Naive thymus-derived CD8-positive, alpha-beta T cell (primary cell): ENCODE measurements around the gene NFU1. TPM values are rescaled to one million over a fixed set of nuclear protein-coding genes. Genes with fewer than 3 reads are reported as not detected.
"Not testable (repeated sequence)": the region's sequence is repeated elsewhere in the genome, so short reads cannot be mapped to it uniquely, and the experiment has no call there.

ENCODE experiments used
- ATAC-seq, 2 donors: fragments of 150-1000 bp; cut with Tn5 transposase in 1 of 2; sonication (Bioruptor Pico), chemical (Tn5 transposase) in 1 of 2; 1 replicate in 1 of 2; 2 replicates in 1 of 2; pipeline ENCODE4 v1.10.0; 2021; ENCODE audit warnings: mild to moderate bottlenecking in 2 of 2, moderate library complexity in 2 of 2
- POLR2A ChIA-PET: fragments of 350-600 bp; sonication (Branson Sonifier 250); formaldehyde crosslinking; loops from one replicate; lab custom pipeline; 2021; ENCODE audit warnings: antibody characterized with exemption; lab: Charles Lee
- DNase-seq, 10 donors: peaks; one replicate each; pipeline versions ENCODE4 v3.0.0 to v3.0.0-alpha.2; 2020 to 2022
- H3K27ac Mint-ChIP-seq, 10 donors: one replicate each; pipeline ENCODE4 v1.8.0; 2020 to 2022; ENCODE audit warnings: mild to moderate bottlenecking in 10 of 10, mixed read lengths in 10 of 10, moderate library complexity in 4 of 10, inconsistent platforms in 1 of 10
- H3K27me3 Mint-ChIP-seq, 5 donors: one replicate each; pipeline ENCODE4 v1.8.0; 2021 to 2022; ENCODE audit warnings: mixed read lengths in 5 of 5
- H3K36me3 Mint-ChIP-seq, 3 donors: one replicate each; pipeline ENCODE4 v1.8.0; 2020 to 2022; ENCODE audit warnings: mixed read lengths in 3 of 3, mild to moderate bottlenecking in 2 of 3, inconsistent platforms in 1 of 3
- H3K4me1 Mint-ChIP-seq, 4 donors: one replicate each; pipeline ENCODE4 v1.8.0; 2021 to 2022; ENCODE audit warnings: mixed read lengths in 4 of 4
- H3K4me3 Mint-ChIP-seq, 10 donors: one replicate each; pipeline ENCODE4 v1.8.0; 2020 to 2022; ENCODE audit warnings: mild to moderate bottlenecking in 10 of 10, mixed read lengths in 10 of 10, moderate library complexity in 6 of 10, inconsistent platforms in 1 of 10
- H3K9me3 Mint-ChIP-seq, 9 donors: one replicate each; pipeline ENCODE4 v1.8.0; 2020 to 2022; ENCODE audit warnings: mixed read lengths in 9 of 9, mild to moderate bottlenecking in 3 of 9, inconsistent platforms in 1 of 9, moderate library complexity in 1 of 9
- polyA plus RNA-seq, 3 donors: library from polyadenylated mRNA; unstranded; fragments of 300-500 nt; fragmentation: Illumina TruSeq; gene quantifications; one replicate each; pipeline ENCODE4 v1.2.3, GENCODE V29; 2021
- total RNA-seq, 8 experiments: library from RNA in 2 of 8; stranded (reverse) in 2 of 8; gene quantifications; one replicate each; pipeline ENCODE4 v1.2.3 and lab custom pipeline; 2021 to 2026

Gene NFU1
- total and polyA plus RNA-seq, 5 experiments from 2014 or later: 29.6 to 96.9 (median 78.6) TPM

DNA sequence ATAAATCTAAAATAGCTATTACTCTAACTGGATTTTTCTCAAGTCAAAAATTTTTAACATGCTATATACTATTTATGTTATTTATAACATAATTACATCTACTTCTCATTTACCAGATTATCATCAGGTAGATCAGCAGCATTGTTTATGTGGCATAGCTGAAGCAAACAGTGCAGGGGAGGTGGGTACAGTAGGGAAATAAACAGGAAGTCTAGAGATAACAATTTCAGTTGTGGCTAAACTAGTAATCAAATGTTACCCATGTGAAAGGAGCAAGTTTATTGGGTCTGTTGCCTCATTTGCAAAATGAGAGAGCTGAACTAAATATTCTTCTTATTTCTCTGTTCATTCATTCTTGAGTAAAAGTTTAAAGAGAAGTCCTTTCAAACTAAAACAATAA lies 77.9 kb downstream of the NFU1 start:
- Mint-ChIP-seq H3K9me3 (no peaks in the 10 kb centered on the region), H3K27me3 (no peaks in the 10 kb centered on the region), H3K36me3 (peaks cover 6 to 82% (median 31%) of the 10 kb centered on the region in 3 donors), H3K27ac (no peak overlapping the region), H3K4me3 (no peak overlapping the region), H3K4me1 (no peaks in the 10 kb centered on the region)
- POLR2A ChIA-PET: no interaction called here
- DNase-seq: no peak
- ATAC-seq: no peak

DNA sequence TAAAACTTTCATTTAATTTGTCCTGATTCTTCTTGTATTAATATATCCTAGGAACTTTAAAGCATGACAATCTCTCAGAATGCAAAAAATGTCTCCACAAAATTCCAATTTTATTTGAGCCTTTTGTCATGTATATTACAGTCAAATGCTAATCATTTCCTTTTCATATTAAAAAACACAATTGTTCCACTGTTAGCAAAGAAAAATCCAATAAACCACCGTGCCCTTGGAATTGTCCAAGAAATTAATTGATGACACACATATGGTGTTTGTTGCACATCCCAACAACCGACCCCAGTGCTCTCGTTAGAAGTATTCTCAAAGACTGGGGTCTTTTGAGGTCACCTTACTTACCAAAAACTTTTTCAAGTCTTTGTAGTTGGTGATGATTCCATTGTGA lies 78.3 kb downstream of the NFU1 start:
- Mint-ChIP-seq H3K27ac (no peak overlapping the region), H3K4me1 (peaks cover 0 to 1% (median 0%) of the 10 kb centered on the region in 4 donors), H3K27me3 (no peaks in the 10 kb centered on the region), H3K9me3 (no peaks in the 10 kb centered on the region), H3K4me3 (no peak overlapping the region), H3K36me3 (peaks cover 11 to 85% (median 33%) of the 10 kb centered on the region in 3 donors)
- POLR2A ChIA-PET: no interaction called here
- DNase-seq: no peak
- ATAC-seq: no peak

- Mint-ChIP-seq H3K36me3 (peaks cover 11 to 82% (median 33%) of the 10 kb centered on the region in 3 donors), H3K27me3 (no peaks in the 10 kb centered on the region), H3K4me3 (no peak overlapping the region), H3K27ac (peak overlapping the region in 1 of 10 donors; percentile 24), H3K9me3 (no peaks in the 10 kb centered on the region), H3K4me1 (peaks cover 0 to 1% (median 0%) of the 10 kb centered on the region in 4 donors)
- DNase-seq (no peak), ATAC-seq (no peak)
- POLR2A ChIA-PET: no interaction called here
These were observed 80.8 kb downstream of the NFU1 start for GRCh38 chr2:69356471-69356870.

DNA sequence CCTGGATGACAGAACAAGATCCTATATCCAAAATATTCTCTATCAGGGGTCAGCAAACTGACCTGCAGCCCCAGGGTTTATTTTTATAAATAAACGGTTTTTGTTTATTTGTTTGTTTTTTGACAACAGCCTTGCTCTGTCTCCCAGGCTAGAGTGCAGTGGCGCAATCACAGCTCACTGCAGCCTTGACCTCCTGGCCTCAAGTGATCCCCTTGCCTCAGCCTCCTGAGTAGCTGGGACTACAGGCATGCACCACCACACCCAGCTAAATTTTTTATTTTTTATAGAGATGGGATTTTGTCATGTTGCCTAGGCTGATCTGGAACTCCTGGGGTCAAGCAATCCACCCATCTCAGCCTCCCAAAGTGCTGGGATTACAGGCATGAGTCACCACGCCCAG lies 82.3 kb downstream of the NFU1 start:
- DNase-seq, H3K27me3 Mint-ChIP-seq, H3K4me1 Mint-ChIP-seq, H3K9me3 Mint-ChIP-seq, POLR2A ChIA-PET, ATAC-seq, H3K27ac Mint-ChIP-seq, H3K4me3 Mint-ChIP-seq: not testable (repeated sequence)
- H3K36me3 Mint-ChIP-seq: peaks cover 11 to 81% (median 30%) of the 10 kb centered on the region in 3 donors

GRCh38 chr2:69353360-69353759 lies 83.9 kb downstream of the NFU1 start:
- H3K27ac Mint-ChIP-seq: peak overlapping the region in 1 of 10 donors; percentile 28
- no peak for ATAC-seq
- H3K4me1 Mint-ChIP-seq: peaks cover 0 to 1% (median 0%) of the 10 kb centered on the region in 4 donors
- POLR2A ChIA-PET: no interaction called here
- H3K9me3 Mint-ChIP-seq: no peaks in the 10 kb centered on the region
- H3K36me3 Mint-ChIP-seq: peaks cover 18 to 83% (median 38%) of the 10 kb centered on the region in 3 donors
- H3K27me3 Mint-ChIP-seq: no peaks in the 10 kb centered on the region
- no peak for DNase-seq
- H3K4me3 Mint-ChIP-seq: no peak overlapping the region

- Mint-ChIP-seq H3K9me3 (no peaks in the 10 kb centered on the region), H3K36me3 (peaks cover 7 to 80% (median 27%) of the 10 kb centered on the region in 3 donors), H3K4me3 (no peak overlapping the region), H3K27me3 (no peaks in the 10 kb centered on the region), H3K27ac (no peak overlapping the region), H3K4me1 (no peaks in the 10 kb centered on the region)
- POLR2A ChIA-PET: no interaction called here
- no peak for DNase-seq
- ATAC-seq: no peak
These were observed 88.5 kb downstream of the NFU1 start for GRCh38 chr2:69348781-69349180.

Other genes starting within 250 kb of the NFU1 start
- 10 to 100 TPM; 16.9 to 20.2 TPM for gene GFPT1, start 50.2 kb downstream of the NFU1 start, total RNA-seq
- gene GFPT1, start 50.2 kb downstream of the NFU1 start, polyA plus RNA-seq: 10 to 100 TPM in 1 of 3 donors, 1 to 10 TPM in 2; 6.2 to 12.1 (median 7.6) TPM
- gene AAK1, start 206.3 kb upstream of the NFU1 start, total RNA-seq: 100 to 1,000 TPM; 216 to 222 TPM
- 100 to 1,000 TPM in 1 of 3 donors, 10 to 100 TPM in 2; 59.8 to 106 (median 97.3) TPM for gene AAK1, start 206.3 kb upstream of the NFU1 start, polyA plus RNA-seq